Mesenchymal stem cell (in vitro differentiated cells and primary cell): ENCODE measurements around the gene TAMALIN.

ENCODE experiments used
- DNase-seq: peaks from one replicate; pipeline ENCODE4 v3.0.0-alpha.2; 2013
- H2AFZ ChIP-seq: one replicate; pipeline ENCODE4 v1.6.1; 2013; ENCODE audit warnings: low read depth, mild to moderate bottlenecking, control low read depth, inconsistent platforms, low read length, moderate library complexity
- H2AK5ac ChIP-seq: 2 replicates; pipeline ENCODE4 v1.6.1; 2013; ENCODE audit warnings: low read length, moderate library complexity, mild to moderate bottlenecking, inconsistent platforms; ENCODE audit not compliant: severe bottlenecking
- H2BK120ac ChIP-seq: one replicate; pipeline ENCODE4 v1.6.1; 2013; ENCODE audit warnings: low read depth, mild to moderate bottlenecking, inconsistent platforms, low read length, moderate library complexity
- H2BK12ac ChIP-seq, 2 experiments: one replicate each; pipeline ENCODE4 v1.6.1; 2013; ENCODE audit warnings: inconsistent platforms in 2 of 2, low read length in 2 of 2, mild to moderate bottlenecking in 2 of 2, moderate library complexity in 2 of 2, control low read depth in 1 of 2
- H2BK15ac ChIP-seq: one replicate; pipeline ENCODE4 v1.6.1; 2013; ENCODE audit warnings: mild to moderate bottlenecking, low read depth, inconsistent platforms; ENCODE audit not compliant: poor library complexity, severe bottlenecking
- H2BK5ac ChIP-seq: 2 replicates; pipeline ENCODE4 v1.6.1; 2013; ENCODE audit warnings: low read depth, mild to moderate bottlenecking, low read length, control low read depth, inconsistent platforms; ENCODE audit not compliant: poor library complexity, severe bottlenecking
- H3K14ac ChIP-seq, 2 experiments: one replicate each; pipeline ENCODE4 v1.6.1; 2013; ENCODE audit warnings: inconsistent platforms in 2 of 2, low read length in 2 of 2, control low read depth in 1 of 2, mild to moderate bottlenecking in 1 of 2, moderate library complexity in 1 of 2
- H3K18ac ChIP-seq, 2 experiments: one replicate each; pipeline ENCODE4 v1.6.1; 2013; ENCODE audit warnings: inconsistent platforms in 2 of 2, low read length in 2 of 2, control low read depth in 1 of 2, low read depth in 1 of 2, mild to moderate bottlenecking in 1 of 2
- H3K23ac ChIP-seq, 2 experiments: one replicate each; pipeline ENCODE4 v1.6.1; 2013; ENCODE audit warnings: inconsistent platforms in 2 of 2, low read length in 2 of 2, mild to moderate bottlenecking in 2 of 2, moderate library complexity in 2 of 2, control low read depth in 1 of 2
- H3K27ac ChIP-seq: 2 replicates; pipeline ENCODE4 v1.5.1; 2013; ENCODE audit warnings: mild to moderate bottlenecking, moderate library complexity, low read length, control low read depth, inconsistent platforms; ENCODE audit not compliant: poor library complexity, severe bottlenecking
- H3K27me3 ChIP-seq, 2 experiments: 2 replicates each; pipeline versions ENCODE4 v1.6.1 to v1.7.0; 2013; ENCODE audit warnings: low read length in 2 of 2, mild to moderate bottlenecking in 2 of 2, moderate library complexity in 2 of 2, control low read depth in 1 of 2, inconsistent platforms in 1 of 2; ENCODE audit not compliant: control insufficient read depth in 1 of 2, insufficient read depth in 1 of 2
- H3K36me3 ChIP-seq, 2 experiments: 2 replicates each; pipeline versions ENCODE4 v1.6.1 to v1.7.0; 2013; ENCODE audit warnings: low read length in 2 of 2, control low read depth in 1 of 2, inconsistent platforms in 1 of 2, low read depth in 1 of 2, mild to moderate bottlenecking in 1 of 2; ENCODE audit not compliant: insufficient read depth in 2 of 2, control insufficient read depth in 1 of 2
- H3K4ac ChIP-seq, 2 experiments: one replicate each; pipeline ENCODE4 v1.6.1; 2013; ENCODE audit warnings: inconsistent platforms in 2 of 2, low read length in 2 of 2, mild to moderate bottlenecking in 2 of 2, moderate library complexity in 2 of 2, control low read depth in 1 of 2, low read depth in 1 of 2
- H3K4me1 ChIP-seq: 2 replicates; pipeline ENCODE4 v1.6.1; 2013; ENCODE audit warnings: low read depth, low read length, control low read depth; ENCODE audit not compliant: control insufficient read depth, insufficient read depth
- H3K4me2 ChIP-seq: 2 replicates; pipeline ENCODE4 v1.6.1; 2013; ENCODE audit warnings: low read length, mild to moderate bottlenecking, inconsistent platforms; ENCODE audit not compliant: poor library complexity, severe bottlenecking
- H3K4me3 ChIP-seq, 2 experiments: 2 replicates each; pipeline versions ENCODE4 v1.5.1 to v1.7.0; 2013; ENCODE audit warnings: low read length in 2 of 2, mild to moderate bottlenecking in 2 of 2, control low read depth in 1 of 2, low read depth in 1 of 2; ENCODE audit not compliant: insufficient read depth in 1 of 2
- H3K79me1 ChIP-seq: replicated peaks from 2 replicates; pipeline ENCODE4 v1.6.1; 2013; ENCODE audit warnings: mild to moderate bottlenecking, control low read depth, low read length, inconsistent platforms; ENCODE audit not compliant: poor library complexity, severe bottlenecking
- H3K9ac ChIP-seq: 2 replicates; pipeline ENCODE4 v1.7.0; 2013; ENCODE audit warnings: mild to moderate bottlenecking, low read length, moderate library complexity
- H3K9me3 ChIP-seq: 2 replicates; pipeline ENCODE4 v1.7.0; 2013; ENCODE audit warnings: mild to moderate bottlenecking, low read length; ENCODE audit not compliant: control insufficient read depth
- H4K8ac ChIP-seq: one replicate; pipeline ENCODE4 v1.6.1; 2013; ENCODE audit warnings: inconsistent platforms, mild to moderate bottlenecking, low read length, moderate library complexity
- H4K91ac ChIP-seq: one replicate; pipeline ENCODE4 v1.6.1; 2013; ENCODE audit warnings: mild to moderate bottlenecking, low read length, inconsistent platforms
- WGBS: methylation state at CpG from one replicate; pipeline ENCODE4 v1.1.7; 2013; ENCODE audit warnings: mixed read lengths; 5-methylcytosine and 5-hydroxymethylcytosine counted together

Gene TAMALIN

GRCh38 chr12:51972422-51972812 is 34.3 kb upstream of the TAMALIN start:
- H3K4ac ChIP-seq = no peak overlapping the region
- no peak overlapping the region for H4K8ac ChIP-seq
- H2BK12ac ChIP-seq = peak overlapping the region; percentile 51 to 98
- no peak overlapping the region for H3K4me2 ChIP-seq
- 100% methylated on average over 1 of the region's 5 CpGs for WGBS
- H2AK5ac ChIP-seq = peak overlapping the region; percentile 64
- H3K18ac ChIP-seq = peak overlapping the region; percentile 44 to 71
- no peak overlapping the region for H3K14ac ChIP-seq
- no peak for DNase-seq
- H2BK5ac ChIP-seq = no peak overlapping the region
- no peak overlapping the region for H2BK120ac ChIP-seq
- H3K4me3 ChIP-seq = peak overlapping the region in 1 of 2 experiments; percentile 47
- H2BK15ac ChIP-seq = no peak overlapping the region
- H3K27ac ChIP-seq = peak overlapping the region; percentile 73
- H3K23ac ChIP-seq = no peak overlapping the region
- H3K4me1 ChIP-seq = peaks cover 35% of the 10 kb centered on the region
- H2AFZ ChIP-seq = no peak overlapping the region
- no peaks in the 10 kb centered on the region for H3K9me3 ChIP-seq
- peaks cover 9 to 24% of the 10 kb centered on the region in 2 experiments for H3K36me3 ChIP-seq
- H3K9ac ChIP-seq = peak overlapping the region; percentile 74
- peaks cover 25% of the 10 kb centered on the region for H3K79me1 ChIP-seq
- H3K27me3 ChIP-seq = no peaks in the 10 kb centered on the region
- H4K91ac ChIP-seq = peak overlapping the region; percentile 66

DNA sequence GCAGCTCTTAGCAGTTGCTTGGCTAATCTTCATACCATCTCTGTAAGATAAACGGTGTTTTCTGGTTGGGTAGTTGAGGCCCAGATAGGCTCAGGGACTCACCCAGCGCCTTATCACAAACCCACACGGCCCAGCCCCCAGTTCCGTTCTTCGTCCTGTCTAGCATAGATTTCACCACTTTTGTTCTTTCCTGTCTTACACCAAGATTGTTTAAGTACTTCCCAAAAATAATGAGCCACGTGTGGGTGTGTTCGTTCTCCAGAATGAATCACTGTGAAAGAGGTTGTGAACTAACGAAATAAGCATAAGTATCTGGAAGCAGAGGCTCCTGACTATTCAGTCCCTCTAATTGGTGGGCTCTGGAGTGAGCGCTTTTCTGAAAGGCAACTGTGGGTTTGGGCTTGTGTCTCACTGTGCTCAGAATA is 33.9 kb upstream of the TAMALIN start:
- Histone ChIP-seq H2AFZ (no peak overlapping the region), H3K27ac (no peak overlapping the region), H3K9me3 (no peaks in the 10 kb centered on the region), H4K91ac (no peak overlapping the region), H3K79me1 (peaks cover 25% of the 10 kb centered on the region), H3K4me2 (no peak overlapping the region), H2BK5ac (no peak overlapping the region), H2BK15ac (no peak overlapping the region), H2AK5ac (peak overlapping the region; percentile 17), H3K4me3 (peak overlapping the region in 1 of 2 experiments; percentile 65), H3K4ac (no peak overlapping the region), H3K23ac (no peak overlapping the region), H4K8ac (no peak overlapping the region), H3K36me3 (peaks cover 9 to 28% of the 10 kb centered on the region in 2 experiments), H3K27me3 (no peaks in the 10 kb centered on the region), H2BK120ac (no peak overlapping the region), H3K9ac (peak overlapping the region; percentile 74), H2BK12ac (no peak overlapping the region), H3K14ac (no peak overlapping the region), H3K18ac (no peak overlapping the region), H3K4me1 (peaks cover 36% of the 10 kb centered on the region)
- WGBS = 19% methylated on average over 9 of the region's 9 CpGs
- peak; percentile 91 for DNase-seq

DNA sequence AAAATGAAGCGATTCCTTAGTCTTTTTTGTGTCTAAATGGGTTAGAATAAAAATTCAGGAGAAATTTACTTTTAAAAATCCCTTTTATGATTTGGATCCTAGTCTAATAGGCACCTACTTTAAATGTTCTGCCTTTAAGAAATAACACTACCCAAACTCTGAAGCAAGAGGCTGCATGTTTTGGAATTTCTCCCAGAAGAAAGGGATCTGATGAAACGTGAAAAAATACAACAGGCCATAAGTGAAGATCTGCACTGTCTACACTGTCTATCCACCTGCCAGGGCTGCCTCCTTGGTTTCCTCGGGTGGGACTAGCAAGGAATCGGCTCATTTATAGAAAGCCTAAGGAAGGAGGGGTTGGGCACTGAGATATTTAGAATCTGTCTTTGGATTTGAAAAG is 33.2 kb upstream of the TAMALIN start:
- WGBS = 78% methylated on average over 4 of the region's 4 CpGs
- H3K9ac ChIP-seq = peak overlapping the region; percentile 74
- H3K36me3 ChIP-seq = peaks cover 9 to 33% of the 10 kb centered on the region in 2 experiments
- peak overlapping the region in 1 of 2 experiments; percentile 65 for H3K4me3 ChIP-seq
- H2BK15ac ChIP-seq = no peak overlapping the region
- peaks cover 23% of the 10 kb centered on the region for H3K79me1 ChIP-seq
- H3K4ac ChIP-seq = no peak overlapping the region
- no peaks in the 10 kb centered on the region for H3K27me3 ChIP-seq
- no peak overlapping the region for H2BK120ac ChIP-seq
- H3K18ac ChIP-seq = peak overlapping the region in 1 of 2 experiments; percentile 16
- H3K9me3 ChIP-seq = no peaks in the 10 kb centered on the region
- no peak overlapping the region for H4K8ac ChIP-seq
- no peak overlapping the region for H3K4me2 ChIP-seq
- H3K27ac ChIP-seq = no peak overlapping the region
- H2BK5ac ChIP-seq = no peak overlapping the region
- no peak overlapping the region for H2BK12ac ChIP-seq
- no peak overlapping the region for H3K23ac ChIP-seq
- no peak overlapping the region for H2AFZ ChIP-seq
- H4K91ac ChIP-seq = no peak overlapping the region
- no peak overlapping the region for H2AK5ac ChIP-seq
- H3K4me1 ChIP-seq = peaks cover 36% of the 10 kb centered on the region
- no peak overlapping the region for H3K14ac ChIP-seq
- DNase-seq = no peak

- Histone ChIP-seq H3K18ac (no peak overlapping the region), H3K4me1 (peaks cover 39% of the 10 kb centered on the region), H2BK12ac (no peak overlapping the region), H4K91ac (no peak overlapping the region), H3K9me3 (no peaks in the 10 kb centered on the region), H3K4me2 (no peak overlapping the region), H3K14ac (no peak overlapping the region), H3K36me3 (peaks cover 9 to 33% of the 10 kb centered on the region in 2 experiments), H3K27ac (no peak overlapping the region), H3K4ac (no peak overlapping the region), H2AFZ (no peak overlapping the region), H3K9ac (no peak overlapping the region), H2BK15ac (peak overlapping the region; percentile 92), H2AK5ac (no peak overlapping the region), H3K79me1 (peaks cover 19% of the 10 kb centered on the region), H3K4me3 (no peak overlapping the region), H2BK5ac (no peak overlapping the region), H3K23ac (no peak overlapping the region), H2BK120ac (no peak overlapping the region), H4K8ac (no peak overlapping the region), H3K27me3 (no peaks in the 10 kb centered on the region)
- DNase-seq = no peak
- 72% methylated on average over 2 of the region's 2 CpGs for WGBS
Measured at GRCh38 chr12:51974646-51975045, 32.1 kb upstream of the TAMALIN start.
